ENCODE measurements around the gene KLHL28.

GRCh38 chr14:44961151-44961553, 595 bp downstream of the KLHL28 start:
- TF ChIP-seq CTCF (IDR thresholded peaks at IDR 0.05; ENCODE audit: low read depth, low read length) = no peak
- TF ChIP-seq EZH2phosphoT487 (IDR thresholded peaks at IDR 0.05; ENCODE audit: low read depth) = no peak
